22Rv1 (cell line): ENCODE measurements around the gene GTF2H3.

Experiments
- ZFX ChIP-seq: fragments of 450-650 bp; IDR thresholded peaks from 2 replicates; pipeline ENCODE4 v1.6.1; 2017; ENCODE audit warnings: antibody characterized with exemption, borderline replicate concordance
- TF ChIP-seq, protein P1 (sequence below): fragments of 450-650 bp; IDR thresholded peaks from 2 replicates; pipeline ENCODE4 v1.5.1; 2017; ENCODE audit warnings: mild to moderate bottlenecking

DNA sequence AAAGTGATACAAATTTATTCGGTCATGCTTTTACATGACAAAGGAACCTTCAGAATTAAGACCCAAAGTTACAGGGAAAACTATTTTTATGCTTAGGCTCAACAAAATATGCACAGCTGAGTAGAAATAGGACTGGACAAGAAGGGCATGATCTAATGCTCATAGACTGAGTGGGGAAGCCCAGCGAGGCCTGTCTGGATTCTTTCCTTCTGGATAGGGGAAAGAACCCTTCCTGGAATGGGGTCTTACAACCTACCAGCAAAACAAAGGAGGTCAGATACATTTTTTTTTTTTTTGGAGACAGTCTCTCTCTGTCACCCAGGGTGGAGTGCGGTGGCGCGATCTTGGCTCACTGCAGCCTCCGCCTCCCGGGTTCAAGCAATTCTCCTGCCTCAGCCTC lies 33.9 kb upstream of the GTF2H3 start:
- TF ChIP-seq, protein P1, sequence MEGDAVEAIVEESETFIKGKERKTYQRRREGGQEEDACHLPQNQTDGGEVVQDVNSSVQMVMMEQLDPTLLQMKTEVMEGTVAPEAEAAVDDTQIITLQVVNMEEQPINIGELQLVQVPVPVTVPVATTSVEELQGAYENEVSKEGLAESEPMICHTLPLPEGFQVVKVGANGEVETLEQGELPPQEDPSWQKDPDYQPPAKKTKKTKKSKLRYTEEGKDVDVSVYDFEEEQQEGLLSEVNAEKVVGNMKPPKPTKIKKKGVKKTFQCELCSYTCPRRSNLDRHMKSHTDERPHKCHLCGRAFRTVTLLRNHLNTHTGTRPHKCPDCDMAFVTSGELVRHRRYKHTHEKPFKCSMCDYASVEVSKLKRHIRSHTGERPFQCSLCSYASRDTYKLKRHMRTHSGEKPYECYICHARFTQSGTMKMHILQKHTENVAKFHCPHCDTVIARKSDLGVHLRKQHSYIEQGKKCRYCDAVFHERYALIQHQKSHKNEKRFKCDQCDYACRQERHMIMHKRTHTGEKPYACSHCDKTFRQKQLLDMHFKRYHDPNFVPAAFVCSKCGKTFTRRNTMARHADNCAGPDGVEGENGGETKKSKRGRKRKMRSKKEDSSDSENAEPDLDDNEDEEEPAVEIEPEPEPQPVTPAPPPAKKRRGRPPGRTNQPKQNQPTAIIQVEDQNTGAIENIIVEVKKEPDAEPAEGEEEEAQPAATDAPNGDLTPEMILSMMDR = no peak
- no peak for TF ChIP-seq ZFX
